PFSK-1 (cell line): ENCODE data around the gene HNF1B.

Experiments
- FOXP2 ChIP-seq: optimal IDR thresholded peaks from 2 replicates; pipeline ENCODE3; 2011; ENCODE audit warnings: borderline replicate concordance, control low read depth, inconsistent platforms; ENCODE audit not compliant: insufficient read depth; ENCODE audit errors: extremely low read length, extremely low read depth
- POLR2AphosphoS5 ChIP-seq: IDR thresholded peaks from 2 replicates; pipeline ENCODE4 v1.6.1; 2012; ENCODE audit warnings: low read depth, mild to moderate bottlenecking, control low read depth, low read length, moderate library complexity
- REST ChIP-seq, 2 experiments: IDR thresholded peaks; 2 replicates each; pipeline versions ENCODE4 v1.6.1 to v1.8.0; 2011 to 2012; ENCODE audit warnings: low read depth in 2 of 2, low read length in 2 of 2, control low read depth in 1 of 2, inconsistent platforms in 1 of 2, mild to moderate bottlenecking in 1 of 2, moderate library complexity in 1 of 2; ENCODE audit not compliant: insufficient read depth in 1 of 2
- SIN3A ChIP-seq: IDR thresholded peaks from 2 replicates; pipeline ENCODE4 v1.6.1; 2012; ENCODE audit warnings: mild to moderate bottlenecking, low read length, moderate library complexity, borderline replicate concordance; ENCODE audit not compliant: insufficient read depth
- TAF1 ChIP-seq: IDR thresholded peaks from 2 replicates; pipeline ENCODE4 v1.6.1; 2012; ENCODE audit warnings: low read length, control low read depth, borderline replicate concordance; ENCODE audit not compliant: insufficient read depth

- no peak for TF ChIP-seq POLR2AphosphoS5
- no peak for TF ChIP-seq TAF1
- TF ChIP-seq REST (IDR thresholded peaks at IDR 0.05; ENCODE audit: insufficient read depth in 1 of 2, low read depth in 2 of 2, low read length in 2 of 2): no peak
- no peak for TF ChIP-seq SIN3A
- no peak for TF ChIP-seq FOXP2
Measured at GRCh38 chr17:37742116-37742761, 2.6 kb downstream of the HNF1B start.
